GM23338 (cell line): ENCODE results near the gene DHRS3. TPM values are rescaled to one million over a fixed set of nuclear protein-coding genes. Genes with fewer than 3 reads are reported as not detected.

Experiments
- ATAC-seq: fragments of 200-7000 bp; cut with Tn5 transposase; 3 replicates; pipeline ENCODE4 v1.9.1; 2020
- DNase-seq: peaks from one replicate; pipeline ENCODE4 v3.0.0-alpha.2; 2015; ENCODE audit warnings: low spot score
- H2AFZ ChIP-seq: fragments of 200-600 bp; sonication (generic); 2 replicates; pipeline ENCODE4 v1.8.0; 2016; ENCODE audit warnings: antibody characterized with exemption, mild to moderate bottlenecking, moderate library complexity
- H3F3A ChIP-seq: fragments of 200-600 bp; sonication (generic); replicated peaks from 2 replicates; pipeline ENCODE4 v1.8.0; 2017; ENCODE audit warnings: antibody characterized with exemption, mixed run types, low read depth
- H3K27ac ChIP-seq: fragments of 200-600 bp; sonication (generic); 2 replicates; pipeline ENCODE4 v1.6.1; 2016; ENCODE audit warnings: low read depth
- H3K27me3 ChIP-seq: fragments of 200-600 bp; sonication (generic); 2 replicates; pipeline ENCODE4 v1.8.0; 2016; ENCODE audit warnings: mild to moderate bottlenecking, mixed run types, moderate library complexity; ENCODE audit not compliant: insufficient read depth
- H3K36me3 ChIP-seq: fragments of 200-600 bp; sonication (generic); 2 replicates; pipeline ENCODE4 v1.8.0; 2016; ENCODE audit warnings: mild to moderate bottlenecking; ENCODE audit not compliant: insufficient read depth
- H3K4me1 ChIP-seq: fragments of 200-600 bp; sonication (generic); 2 replicates; pipeline ENCODE4 v1.8.0; 2016; ENCODE audit warnings: mild to moderate bottlenecking, moderate library complexity; ENCODE audit not compliant: insufficient read depth
- H3K4me2 ChIP-seq: fragments of 200-600 bp; sonication (generic); 2 replicates; pipeline ENCODE4 v1.7.1; 2017; ENCODE audit warnings: mixed run types
- H3K4me3 ChIP-seq: fragments of 200-600 bp; sonication (generic); 2 replicates; pipeline ENCODE4 v1.6.1; 2016; ENCODE audit warnings: mixed run types
- H3K79me2 ChIP-seq: fragments of 200-600 bp; sonication (generic); replicated peaks from 2 replicates; pipeline ENCODE4 v1.8.0; 2017; ENCODE audit warnings: mild to moderate bottlenecking; ENCODE audit not compliant: insufficient read depth
- H3K9me2 ChIP-seq: fragments of 200-600 bp; sonication (generic); 2 replicates; pipeline ENCODE4 v1.8.0; 2017; ENCODE audit not compliant: insufficient read depth
- H4K20me1 ChIP-seq: fragments of 200-600 bp; sonication (generic); replicated peaks from 2 replicates; pipeline ENCODE4 v1.8.0; 2017; ENCODE audit warnings: mild to moderate bottlenecking; ENCODE audit not compliant: insufficient read depth
- H3K27ac Mint-ChIP-seq: 2 replicates; pipeline ENCODE4 v1.8.0; 2020; ENCODE audit warnings: inconsistent platforms, mild to moderate bottlenecking, moderate library complexity, mixed read lengths
- H3K27me3 Mint-ChIP-seq: 3 replicates; pipeline ENCODE4 v1.8.0; 2022; ENCODE audit warnings: low read depth, mild to moderate bottlenecking, moderate library complexity, mixed read lengths, inconsistent platforms; ENCODE audit not compliant: insufficient read depth, poor library complexity
- H3K36me3 Mint-ChIP-seq: 3 replicates; pipeline ENCODE4 v1.8.0; 2021; ENCODE audit warnings: low read depth, mild to moderate bottlenecking, inconsistent platforms, moderate library complexity, mixed read lengths
- H3K4me1 Mint-ChIP-seq: 3 replicates; pipeline ENCODE4 v1.8.0; 2020; ENCODE audit warnings: mild to moderate bottlenecking, inconsistent platforms, mixed read lengths
- H3K4me3 Mint-ChIP-seq: 3 replicates; pipeline ENCODE4 v1.8.0; 2021; ENCODE audit warnings: moderate library complexity, mild to moderate bottlenecking, inconsistent platforms, mixed read lengths
- H3K9me3 Mint-ChIP-seq: 3 replicates; pipeline ENCODE4 v1.8.0; 2020; ENCODE audit warnings: moderate library complexity, mild to moderate bottlenecking, inconsistent platforms, mixed read lengths
- CREB1 ChIP-seq: fragments of 250-450 bp; sonication (Bioruptor Pico); IDR thresholded peaks from 2 replicates; pipeline ENCODE4 v1.5.0; 2020; ENCODE audit warnings: low read depth, mild to moderate bottlenecking, moderate library complexity
- EZH2 ChIP-seq: fragments of 200-600 bp; sonication (generic); IDR thresholded peaks from one replicate; pipeline ENCODE4 v1.8.0; 2017; ENCODE audit warnings: antibody characterized with exemption, mild to moderate bottlenecking, low read depth; ENCODE audit not compliant: unreplicated experiment
- EZH2phosphoT487 ChIP-seq: fragments of 200-600 bp; sonication (generic); IDR thresholded peaks from one replicate; pipeline ENCODE4 v1.8.1; 2018; ENCODE audit warnings: antibody characterized with exemption; ENCODE audit not compliant: unreplicated experiment
- NANOG ChIP-seq: IDR thresholded peaks from 2 replicates; pipeline ENCODE4 v1.6.1; 2016; ENCODE audit warnings: antibody characterized with exemption, borderline replicate concordance
- STAT1 ChIP-seq: IDR thresholded peaks from one replicate; pipeline ENCODE4 v1.6.1; 2016; ENCODE audit warnings: antibody characterized with exemption; ENCODE audit not compliant: unreplicated experiment
- ZNF114 ChIP-seq: fragments of 250-450 bp; sonication (Bioruptor Pico); IDR thresholded peaks from 2 replicates; pipeline ENCODE4 v1.5.0; 2020; ENCODE audit warnings: mild to moderate bottlenecking, moderate library complexity
- ZNF331 ChIP-seq: fragments of 250-450 bp; sonication (Bioruptor Pico); IDR thresholded peaks from 2 replicates; pipeline ENCODE4 v1.5.0; 2020; ENCODE audit warnings: low read depth, mild to moderate bottlenecking, moderate library complexity
- polyA plus RNA-seq: library from polyadenylated mRNA; unstranded; fragments of >200 nt; fragmentation: Nextera tagmentation; extraction: Ambion mirVana; gene quantifications from 2 replicates; pipeline ENCODE4 v1.2.1, GENCODE V29; 2016
- total RNA-seq: library from RNA; depleted of rRNA; stranded (reverse); fragments of >200 nt; shearing (Covaris generic); gene quantifications from 2 replicates; pipeline ENCODE4 v1.2.3, GENCODE V29; 2014
- TF ChIP-seq, protein P1 (sequence below): fragments of 250-450 bp; sonication (Bioruptor Pico); IDR thresholded peaks from 2 replicates; pipeline ENCODE4 v1.5.0; 2020; ENCODE audit warnings: mild to moderate bottlenecking, moderate library complexity
- TF ChIP-seq, protein P2 (sequence below): IDR thresholded peaks from 2 replicates; pipeline ENCODE4 v1.6.1; 2016; ENCODE audit warnings: antibody characterized with exemption
- TF ChIP-seq, protein P3 (sequence below), 2 experiments: fragments of 200-600 bp in 1 of 2; sonication (generic) in 1 of 2; conservative IDR thresholded peaks; 2 replicates each; pipeline versions ENCODE4 v1.5.1 to v1.6.1; 2016 to 2017; ENCODE audit warnings: antibody characterized with exemption in 2 of 2, low read depth in 2 of 2, mild to moderate bottlenecking in 2 of 2, moderate library complexity in 1 of 2

DHRS3 gene
- total and polyA plus RNA-seq, 2 experiments from 2014 or later = 21.0 to 26.0 TPM

DNA sequence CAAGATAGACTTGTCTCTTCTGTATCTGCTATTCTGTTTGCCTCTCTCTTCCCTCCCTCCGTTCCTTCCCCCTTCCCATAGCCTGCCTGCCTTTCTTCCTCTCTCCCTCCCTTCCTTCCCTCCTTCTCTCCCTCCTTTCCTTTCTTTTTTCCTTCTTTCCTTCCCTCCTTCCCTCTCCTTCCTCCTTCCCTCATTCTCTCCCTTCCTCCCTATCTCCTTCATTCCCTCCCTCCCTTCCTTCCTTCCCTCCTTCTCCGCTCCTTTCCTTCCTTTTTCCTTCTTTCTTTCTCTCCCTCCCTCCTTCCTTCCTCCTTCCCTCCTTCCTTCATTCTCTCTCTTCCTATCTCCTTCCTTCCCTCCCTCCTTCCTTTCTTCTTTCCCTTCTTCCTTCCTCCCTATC lies 26.8 kb upstream of the DHRS3 start (continued):
- TF ChIP-seq, protein P1, sequence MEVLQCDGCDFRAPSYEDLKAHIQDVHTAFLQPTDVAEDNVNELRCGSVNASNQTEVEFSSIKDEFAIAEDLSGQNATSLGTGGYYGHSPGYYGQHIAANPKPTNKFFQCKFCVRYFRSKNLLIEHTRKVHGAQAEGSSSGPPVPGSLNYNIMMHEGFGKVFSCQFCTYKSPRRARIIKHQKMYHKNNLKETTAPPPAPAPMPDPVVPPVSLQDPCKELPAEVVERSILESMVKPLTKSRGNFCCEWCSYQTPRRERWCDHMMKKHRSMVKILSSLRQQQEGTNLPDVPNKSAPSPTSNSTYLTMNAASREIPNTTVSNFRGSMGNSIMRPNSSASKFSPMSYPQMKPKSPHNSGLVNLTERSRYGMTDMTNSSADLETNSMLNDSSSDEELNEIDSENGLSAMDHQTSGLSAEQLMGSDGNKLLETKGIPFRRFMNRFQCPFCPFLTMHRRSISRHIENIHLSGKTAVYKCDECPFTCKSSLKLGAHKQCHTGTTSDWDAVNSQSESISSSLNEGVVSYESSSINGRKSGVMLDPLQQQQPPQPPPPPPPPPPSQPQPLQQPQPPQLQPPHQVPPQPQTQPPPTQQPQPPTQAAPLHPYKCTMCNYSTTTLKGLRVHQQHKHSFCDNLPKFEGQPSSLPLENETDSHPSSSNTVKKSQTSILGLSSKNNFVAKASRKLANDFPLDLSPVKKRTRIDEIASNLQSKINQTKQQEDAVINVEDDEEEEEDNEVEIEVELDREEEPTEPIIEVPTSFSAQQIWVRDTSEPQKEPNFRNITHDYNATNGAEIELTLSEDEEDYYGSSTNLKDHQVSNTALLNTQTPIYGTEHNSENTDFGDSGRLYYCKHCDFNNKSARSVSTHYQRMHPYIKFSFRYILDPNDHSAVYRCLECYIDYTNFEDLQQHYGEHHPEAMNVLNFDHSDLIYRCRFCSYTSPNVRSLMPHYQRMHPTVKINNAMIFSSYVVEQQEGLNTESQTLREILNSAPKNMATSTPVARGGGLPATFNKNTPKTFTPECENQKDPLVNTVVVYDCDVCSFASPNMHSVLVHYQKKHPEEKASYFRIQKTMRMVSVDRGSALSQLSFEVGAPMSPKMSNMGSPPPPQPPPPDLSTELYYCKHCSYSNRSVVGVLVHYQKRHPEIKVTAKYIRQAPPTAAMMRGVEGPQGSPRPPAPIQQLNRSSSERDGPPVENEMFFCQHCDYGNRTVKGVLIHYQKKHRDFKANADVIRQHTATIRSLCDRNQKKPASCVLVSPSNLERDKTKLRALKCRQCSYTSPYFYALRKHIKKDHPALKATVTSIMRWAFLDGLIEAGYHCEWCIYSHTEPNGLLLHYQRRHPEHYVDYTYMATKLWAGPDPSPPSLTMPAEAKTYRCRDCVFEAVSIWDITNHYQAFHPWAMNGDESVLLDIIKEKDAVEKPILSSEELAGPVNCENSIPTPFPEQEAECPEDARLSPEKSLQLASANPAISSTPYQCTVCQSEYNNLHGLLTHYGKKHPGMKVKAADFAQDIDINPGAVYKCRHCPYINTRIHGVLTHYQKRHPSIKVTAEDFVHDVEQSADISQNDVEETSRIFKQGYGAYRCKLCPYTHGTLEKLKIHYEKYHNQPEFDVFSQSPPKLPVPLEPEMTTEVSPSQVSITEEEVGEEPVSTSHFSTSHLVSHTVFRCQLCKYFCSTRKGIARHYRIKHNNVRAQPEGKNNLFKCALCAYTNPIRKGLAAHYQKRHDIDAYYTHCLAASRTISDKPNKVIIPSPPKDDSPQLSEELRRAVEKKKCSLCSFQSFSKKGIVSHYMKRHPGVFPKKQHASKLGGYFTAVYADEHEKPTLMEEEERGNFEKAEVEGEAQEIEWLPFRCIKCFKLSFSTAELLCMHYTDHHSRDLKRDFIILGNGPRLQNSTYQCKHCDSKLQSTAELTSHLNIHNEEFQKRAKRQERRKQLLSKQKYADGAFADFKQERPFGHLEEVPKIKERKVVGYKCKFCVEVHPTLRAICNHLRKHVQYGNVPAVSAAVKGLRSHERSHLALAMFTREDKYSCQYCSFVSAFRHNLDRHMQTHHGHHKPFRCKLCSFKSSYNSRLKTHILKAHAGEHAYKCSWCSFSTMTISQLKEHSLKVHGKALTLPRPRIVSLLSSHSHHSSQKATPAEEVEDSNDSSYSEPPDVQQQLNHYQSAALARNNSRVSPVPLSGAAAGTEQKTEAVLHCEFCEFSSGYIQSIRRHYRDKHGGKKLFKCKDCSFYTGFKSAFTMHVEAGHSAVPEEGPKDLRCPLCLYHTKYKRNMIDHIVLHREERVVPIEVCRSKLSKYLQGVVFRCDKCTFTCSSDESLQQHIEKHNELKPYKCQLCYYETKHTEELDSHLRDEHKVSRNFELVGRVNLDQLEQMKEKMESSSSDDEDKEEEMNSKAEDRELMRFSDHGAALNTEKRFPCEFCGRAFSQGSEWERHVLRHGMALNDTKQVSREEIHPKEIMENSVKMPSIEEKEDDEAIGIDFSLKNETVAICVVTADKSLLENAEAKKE (CRISPR knock-in tag) = no peak
- TF ChIP-seq CREB1 (CRISPR knock-in tag) (no peak), NANOG (no peak)

DNA sequence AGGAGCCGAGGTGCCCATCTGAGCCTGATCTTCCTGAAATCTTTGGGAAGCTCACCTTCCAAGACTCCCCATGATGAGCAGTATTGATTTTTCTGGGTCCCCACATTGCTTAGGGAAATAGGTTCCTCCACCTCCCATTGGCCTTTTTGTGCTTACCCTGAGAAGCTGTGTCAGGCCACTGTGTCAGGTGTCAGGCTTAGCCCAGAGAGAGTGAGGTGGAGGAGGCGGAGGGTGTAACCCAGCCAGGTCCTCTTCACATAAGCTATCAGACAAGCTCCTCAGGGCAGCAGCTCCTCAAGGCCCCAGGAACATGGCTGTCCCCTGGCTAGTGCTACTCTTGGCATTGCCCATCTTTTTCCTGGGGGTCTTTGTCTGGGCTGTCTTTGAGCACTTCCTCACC lies 26.2 kb upstream of the DHRS3 start:
- peaks cover 32% of the 10 kb centered on the region for H3K36me3 Mint-ChIP-seq

DNA sequence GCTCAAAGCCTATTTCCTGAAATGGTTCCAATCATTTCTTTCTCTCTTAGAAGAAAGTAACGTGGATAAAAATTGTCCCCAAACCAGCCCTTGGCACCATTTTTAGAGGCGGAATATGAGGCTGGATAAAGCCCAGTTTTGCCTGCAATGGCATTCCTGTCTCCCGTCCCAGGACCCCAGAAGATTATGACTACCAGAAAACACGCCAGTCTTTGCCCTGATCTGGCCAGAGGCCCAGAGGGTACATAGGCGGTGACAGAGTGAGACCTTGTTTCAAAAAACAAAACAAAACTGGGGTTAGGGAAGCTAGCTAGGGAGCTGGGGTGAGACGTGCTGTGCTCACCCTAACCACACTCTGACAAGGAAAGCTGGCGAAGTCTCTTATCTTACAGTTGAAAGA lies 25.8 kb upstream of the DHRS3 start, which contains the start of gene AADACL4:
Gene AADACL4, plus strand, starts transcription at position 301 of the 400 bp plus-strand sequence. CDS start 462 bp downstream, outside the sequence.
- Histone ChIP-seq H3K9me2 (no peaks in the 10 kb centered on the region), H3K79me2 (no peaks in the 10 kb centered on the region), H3K4me3 (no peak within 1 kb of the TSS), H3K36me3 (peaks cover 16% of the 10 kb centered on the region; the same call in 1 of the 2 replicates), H4K20me1 (no peaks in the 10 kb centered on the region), H3K27ac (no peak within 1 kb of the TSS), H3K27me3 (no peaks in the 10 kb centered on the region), H3K4me2 (no peak within 1 kb of the TSS), H2AFZ (no peak within 1 kb of the TSS), H3F3A (no peaks in the 10 kb centered on the region), H3K4me1 (no peaks in the 10 kb centered on the region)
- H3K9me3 Mint-ChIP-seq = peaks cover 49% of the 10 kb centered on the region
- DNase-seq (no peak), ATAC-seq (no peak)
- peaks cover 4% of the 10 kb centered on the region for H3K27me3 Mint-ChIP-seq
- no peak within 1 kb of the TSS for H3K4me3 Mint-ChIP-seq
- no peaks in the 10 kb centered on the region for H3K4me1 Mint-ChIP-seq
- peaks cover 36% of the 10 kb centered on the region for H3K36me3 Mint-ChIP-seq
- H3K27ac Mint-ChIP-seq = no peak within 1 kb of the TSS
- TF ChIP-seq EZH2phosphoT487 (no peak), ZNF331 (CRISPR knock-in tag) (no peak), STAT1 (no peak), EZH2 (no peak), NANOG (no peak), ZNF114 (no peak)
- TF ChIP-seq, protein P2, sequence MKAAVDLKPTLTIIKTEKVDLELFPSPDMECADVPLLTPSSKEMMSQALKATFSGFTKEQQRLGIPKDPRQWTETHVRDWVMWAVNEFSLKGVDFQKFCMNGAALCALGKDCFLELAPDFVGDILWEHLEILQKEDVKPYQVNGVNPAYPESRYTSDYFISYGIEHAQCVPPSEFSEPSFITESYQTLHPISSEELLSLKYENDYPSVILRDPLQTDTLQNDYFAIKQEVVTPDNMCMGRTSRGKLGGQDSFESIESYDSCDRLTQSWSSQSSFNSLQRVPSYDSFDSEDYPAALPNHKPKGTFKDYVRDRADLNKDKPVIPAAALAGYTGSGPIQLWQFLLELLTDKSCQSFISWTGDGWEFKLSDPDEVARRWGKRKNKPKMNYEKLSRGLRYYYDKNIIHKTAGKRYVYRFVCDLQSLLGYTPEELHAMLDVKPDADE = no peak
- TF ChIP-seq, protein P3, sequence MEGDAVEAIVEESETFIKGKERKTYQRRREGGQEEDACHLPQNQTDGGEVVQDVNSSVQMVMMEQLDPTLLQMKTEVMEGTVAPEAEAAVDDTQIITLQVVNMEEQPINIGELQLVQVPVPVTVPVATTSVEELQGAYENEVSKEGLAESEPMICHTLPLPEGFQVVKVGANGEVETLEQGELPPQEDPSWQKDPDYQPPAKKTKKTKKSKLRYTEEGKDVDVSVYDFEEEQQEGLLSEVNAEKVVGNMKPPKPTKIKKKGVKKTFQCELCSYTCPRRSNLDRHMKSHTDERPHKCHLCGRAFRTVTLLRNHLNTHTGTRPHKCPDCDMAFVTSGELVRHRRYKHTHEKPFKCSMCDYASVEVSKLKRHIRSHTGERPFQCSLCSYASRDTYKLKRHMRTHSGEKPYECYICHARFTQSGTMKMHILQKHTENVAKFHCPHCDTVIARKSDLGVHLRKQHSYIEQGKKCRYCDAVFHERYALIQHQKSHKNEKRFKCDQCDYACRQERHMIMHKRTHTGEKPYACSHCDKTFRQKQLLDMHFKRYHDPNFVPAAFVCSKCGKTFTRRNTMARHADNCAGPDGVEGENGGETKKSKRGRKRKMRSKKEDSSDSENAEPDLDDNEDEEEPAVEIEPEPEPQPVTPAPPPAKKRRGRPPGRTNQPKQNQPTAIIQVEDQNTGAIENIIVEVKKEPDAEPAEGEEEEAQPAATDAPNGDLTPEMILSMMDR (conservative IDR thresholded peaks at IDR 0.05; ENCODE audit: low read depth in 2 of 2) = no peak

More for the DNA sequence above, 26.2 kb upstream of the DHRS3 start:
- Histone ChIP-seq H3K27ac (no peak overlapping the region), H3K4me1 (no peaks in the 10 kb centered on the region), H4K20me1 (no peaks in the 10 kb centered on the region), H3K4me2 (no peak overlapping the region), H3K9me2 (no peaks in the 10 kb centered on the region), H3K4me3 (no peak overlapping the region), H3K36me3 (peaks cover 12% of the 10 kb centered on the region; the same call in 1 of the 2 replicates), H2AFZ (no peak overlapping the region), H3K79me2 (no peaks in the 10 kb centered on the region), H3K27me3 (no peaks in the 10 kb centered on the region), H3F3A (no peaks in the 10 kb centered on the region)
- H3K9me3 Mint-ChIP-seq = peaks cover 44% of the 10 kb centered on the region
- peaks cover 8% of the 10 kb centered on the region for H3K27me3 Mint-ChIP-seq
- H3K27ac Mint-ChIP-seq = no peak overlapping the region
- no peak overlapping the region for H3K4me3 Mint-ChIP-seq
- no peak for ATAC-seq
- H3K4me1 Mint-ChIP-seq = no peaks in the 10 kb centered on the region
- TF ChIP-seq NANOG = no peak
- DNase-seq = no peak
